Loucy (cell line): ENCODE measurements around the gene KCND2.

Experiments used
- H2AFZ ChIP-seq: fragments of 200-600 bp; sonication (generic); 2 replicates; pipeline ENCODE4 v1.6.0; 2016; ENCODE audit warnings: antibody characterized with exemption, mild to moderate bottlenecking, low read length, moderate library complexity
- H3F3A ChIP-seq: fragments of 200-600 bp; 2 replicates; pipeline ENCODE4 v1.6.0; 2016; ENCODE audit warnings: antibody characterized with exemption, low read depth, mild to moderate bottlenecking
- H3K27me3 ChIP-seq: fragments of 200-600 bp; sonication (generic); 2 replicates; pipeline ENCODE4 v1.6.1; 2014; ENCODE audit warnings: low read length, mild to moderate bottlenecking; ENCODE audit not compliant: insufficient read depth, poor library complexity, severe bottlenecking
- H3K36me3 ChIP-seq: fragments of 200-600 bp; sonication (generic); 2 replicates; pipeline ENCODE4 v1.6.1; 2016; ENCODE audit warnings: low read length; ENCODE audit not compliant: insufficient read depth
- H3K4me1 ChIP-seq: fragments of 200-600 bp; sonication (generic); 2 replicates; pipeline ENCODE4 v1.5.1; 2014; ENCODE audit warnings: low read length, mild to moderate bottlenecking; ENCODE audit not compliant: insufficient read depth, poor library complexity, severe bottlenecking
- H3K4me2 ChIP-seq: fragments of 200-600 bp; sonication (generic); 2 replicates; pipeline ENCODE4 v1.6.0; 2014; ENCODE audit warnings: antibody characterized with exemption, low read length, low read depth, mild to moderate bottlenecking; ENCODE audit not compliant: poor library complexity, severe bottlenecking
- H3K4me3 ChIP-seq: fragments of 200-600 bp; sonication (generic); 2 replicates; pipeline ENCODE4 v1.5.1; 2014; ENCODE audit warnings: low read length, mild to moderate bottlenecking, mixed read lengths; ENCODE audit not compliant: poor library complexity, severe bottlenecking
- H3K79me2 ChIP-seq: fragments of 200-600 bp; sonication (generic); 2 replicates; pipeline ENCODE4 v1.6.1; 2014; ENCODE audit warnings: low read length; ENCODE audit not compliant: insufficient read depth
- H3K9ac ChIP-seq: fragments of 200-600 bp; sonication (generic); 2 replicates; pipeline ENCODE4 v1.6.0; 2014; ENCODE audit warnings: mild to moderate bottlenecking, low read depth, low read length, moderate library complexity; ENCODE audit not compliant: poor library complexity, severe bottlenecking
- H3K9me2 ChIP-seq: fragments of 200-600 bp; sonication (generic); replicated peaks from 2 replicates; pipeline ENCODE4 v1.6.1; 2016; ENCODE audit warnings: low read depth, low read length, mixed read lengths
- H3K9me3 ChIP-seq: fragments of 200-600 bp; sonication (generic); 2 replicates; pipeline ENCODE4 v1.6.1; 2014; ENCODE audit warnings: mild to moderate bottlenecking, antibody characterized with exemption, low read length, low read depth; ENCODE audit not compliant: insufficient read depth
- H4K20me1 ChIP-seq: fragments of 200-600 bp; sonication (generic); 2 replicates; pipeline ENCODE4 v1.6.0; 2014; ENCODE audit warnings: antibody characterized with exemption, low read length, mild to moderate bottlenecking; ENCODE audit not compliant: insufficient read depth, poor library complexity, severe bottlenecking
- EZH2phosphoT487 ChIP-seq: fragments of 200-600 bp; IDR thresholded peaks from 2 replicates; pipeline ENCODE4 v1.6.1; 2018; ENCODE audit warnings: antibody characterized with exemption, mild to moderate bottlenecking, moderate library complexity, borderline replicate concordance
- TF ChIP-seq, protein P1 (sequence below): fragments of 200-600 bp; sonication (generic); conservative IDR thresholded peaks from 2 replicates; pipeline ENCODE4 v1.5.1; 2014; ENCODE audit warnings: mild to moderate bottlenecking, antibody characterized with exemption, low read length

Gene KCND2

DNA sequence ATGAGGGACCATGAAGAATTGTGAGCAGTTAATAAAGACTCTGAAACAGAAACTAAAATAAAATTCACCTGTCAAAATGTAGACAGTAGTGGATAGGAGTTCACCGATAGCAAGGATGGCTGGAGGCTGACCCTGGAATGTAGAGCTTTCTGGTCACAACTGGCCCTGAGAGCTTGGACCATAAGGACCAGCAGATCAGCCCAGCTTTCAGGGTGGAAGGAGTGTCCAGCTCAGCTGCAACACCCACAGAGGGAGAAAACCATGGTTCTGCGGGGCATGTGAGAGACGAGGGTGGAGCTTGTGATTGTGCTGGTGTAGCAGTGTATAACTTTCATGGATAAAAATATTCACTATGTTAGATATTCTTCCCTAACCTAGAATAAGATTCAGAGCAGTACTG, 199.9 kb downstream of the KCND2 start:
- Histone ChIP-seq H3K79me2 (no peaks in the 10 kb centered on the region), H3K9me3 (no peaks in the 10 kb centered on the region), H3K36me3 (no peaks in the 10 kb centered on the region), H3K4me3 (no peak overlapping the region), H3F3A (no peaks in the 10 kb centered on the region), H3K4me2 (no peak overlapping the region), H3K4me1 (no peaks in the 10 kb centered on the region), H3K9me2 (no peaks in the 10 kb centered on the region), H2AFZ (no peak overlapping the region), H3K9ac (no peak overlapping the region), H4K20me1 (no peaks in the 10 kb centered on the region), H3K27me3 (no peaks in the 10 kb centered on the region)
- TF ChIP-seq, protein P1, sequence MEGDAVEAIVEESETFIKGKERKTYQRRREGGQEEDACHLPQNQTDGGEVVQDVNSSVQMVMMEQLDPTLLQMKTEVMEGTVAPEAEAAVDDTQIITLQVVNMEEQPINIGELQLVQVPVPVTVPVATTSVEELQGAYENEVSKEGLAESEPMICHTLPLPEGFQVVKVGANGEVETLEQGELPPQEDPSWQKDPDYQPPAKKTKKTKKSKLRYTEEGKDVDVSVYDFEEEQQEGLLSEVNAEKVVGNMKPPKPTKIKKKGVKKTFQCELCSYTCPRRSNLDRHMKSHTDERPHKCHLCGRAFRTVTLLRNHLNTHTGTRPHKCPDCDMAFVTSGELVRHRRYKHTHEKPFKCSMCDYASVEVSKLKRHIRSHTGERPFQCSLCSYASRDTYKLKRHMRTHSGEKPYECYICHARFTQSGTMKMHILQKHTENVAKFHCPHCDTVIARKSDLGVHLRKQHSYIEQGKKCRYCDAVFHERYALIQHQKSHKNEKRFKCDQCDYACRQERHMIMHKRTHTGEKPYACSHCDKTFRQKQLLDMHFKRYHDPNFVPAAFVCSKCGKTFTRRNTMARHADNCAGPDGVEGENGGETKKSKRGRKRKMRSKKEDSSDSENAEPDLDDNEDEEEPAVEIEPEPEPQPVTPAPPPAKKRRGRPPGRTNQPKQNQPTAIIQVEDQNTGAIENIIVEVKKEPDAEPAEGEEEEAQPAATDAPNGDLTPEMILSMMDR, result no peak
- no peak for TF ChIP-seq EZH2phosphoT487

DNA sequence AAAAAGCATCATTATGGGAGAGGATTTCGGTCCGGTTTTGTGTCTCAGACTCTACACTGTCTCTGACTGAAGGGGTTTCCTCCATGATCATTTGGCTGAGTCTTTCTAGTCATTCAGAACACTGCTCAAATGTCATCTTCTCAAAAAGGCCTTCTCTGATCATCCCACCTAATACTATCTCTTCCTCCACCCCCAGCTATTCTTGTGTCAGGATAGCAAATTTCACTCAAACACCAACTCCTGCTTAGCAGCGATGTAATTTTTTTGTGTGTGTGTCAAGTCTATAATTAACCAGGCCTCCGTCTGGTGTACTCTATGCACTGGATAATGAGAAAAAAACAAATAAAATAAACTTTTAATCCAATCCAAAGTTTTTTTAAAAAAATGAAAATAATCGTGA, 200.4 kb downstream of the KCND2 start:
- no peak overlapping the region for H3K9ac ChIP-seq
- H3K27me3 ChIP-seq, result no peaks in the 10 kb centered on the region
- H3K4me1 ChIP-seq, result no peaks in the 10 kb centered on the region
- no peak overlapping the region for H3K4me2 ChIP-seq
- no peak overlapping the region for H2AFZ ChIP-seq
- no peaks in the 10 kb centered on the region for H3K9me3 ChIP-seq
- TF ChIP-seq, protein P1, result no peak
- no peak for TF ChIP-seq EZH2phosphoT487
- no peaks in the 10 kb centered on the region for H3K79me2 ChIP-seq
- H3K36me3 ChIP-seq, result no peaks in the 10 kb centered on the region
- H3K9me2 ChIP-seq, result no peaks in the 10 kb centered on the region
- no peak overlapping the region for H3K4me3 ChIP-seq
- no peaks in the 10 kb centered on the region for H3F3A ChIP-seq
- H4K20me1 ChIP-seq, result no peaks in the 10 kb centered on the region

DNA sequence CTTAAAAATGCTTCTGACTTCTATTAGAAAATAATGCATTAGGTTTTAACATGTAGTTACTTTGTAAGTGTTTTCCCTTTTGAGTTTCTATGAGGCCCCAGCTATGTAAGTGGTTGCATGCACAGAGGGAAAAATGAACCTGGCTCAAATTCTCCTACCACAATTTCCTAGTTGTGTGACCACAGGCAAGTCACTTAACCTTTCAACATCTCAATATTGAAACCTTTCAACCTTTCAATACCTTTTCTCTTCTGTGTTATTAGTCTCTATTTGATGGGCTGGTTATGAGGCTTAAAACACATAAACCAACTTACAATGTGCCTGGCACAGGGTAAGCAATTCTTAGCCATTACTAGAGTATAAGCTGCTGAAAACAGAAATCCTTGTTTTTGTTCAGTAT, 203.0 kb downstream of the KCND2 start:
- no peak overlapping the region for H3K9ac ChIP-seq
- H3K4me1 ChIP-seq, result no peaks in the 10 kb centered on the region

More for the DNA sequence above, 203.0 kb downstream of the KCND2 start:
- H3K9me3 ChIP-seq, result no peaks in the 10 kb centered on the region
- no peak overlapping the region for H2AFZ ChIP-seq
- H3K27me3 ChIP-seq, result no peaks in the 10 kb centered on the region
- H3K9me2 ChIP-seq, result no peaks in the 10 kb centered on the region
- no peak overlapping the region for H3K4me2 ChIP-seq
- H3K36me3 ChIP-seq, result no peaks in the 10 kb centered on the region
- H3F3A ChIP-seq, result no peaks in the 10 kb centered on the region
- H3K4me3 ChIP-seq, result no peak overlapping the region
- TF ChIP-seq EZH2phosphoT487, result no peak
- TF ChIP-seq, protein P1, result no peak
- H4K20me1 ChIP-seq, result no peaks in the 10 kb centered on the region
- no peaks in the 10 kb centered on the region for H3K79me2 ChIP-seq
